Keratinocyte (primary cell): ENCODE measurements around the gene DMD. TPM values are rescaled to one million over a fixed set of nuclear protein-coding genes. Genes with fewer than 3 reads are reported as not detected.

Source experiments
- DNase-seq: peaks from one replicate; pipeline ENCODE4 v3.0.0-alpha.2; 2011; ENCODE audit warnings: low read depth, missing footprints, low spot score
- FAIRE-seq: peaks from 2 replicates; lab custom pipeline; 2011; peaks lifted over from hg19 to GRCh38; lab: Jason Lieb, UNC
- H2AFZ ChIP-seq: 2 replicates; pipeline ENCODE4 v1.6.0; 2012; ENCODE audit warnings: low read length, control low read depth, inconsistent platforms; ENCODE audit not compliant: control insufficient read depth
- H3K27ac ChIP-seq: 2 replicates; pipeline ENCODE4 v1.5.1; 2011; ENCODE audit warnings: low read length; ENCODE audit not compliant: control insufficient read depth, insufficient read depth
- H3K27me3 ChIP-seq: 3 replicates; pipeline ENCODE4 v1.6.0; 2011; ENCODE audit warnings: low read length; ENCODE audit not compliant: control insufficient read depth, insufficient read depth; ENCODE audit errors: extremely low read depth
- H3K36me3 ChIP-seq, 2 experiments: 2 replicates in 1 of 2; 3 replicates in 1 of 2; pipeline ENCODE4 v1.5.1; 2011; ENCODE audit warnings: low read length in 2 of 2, mild to moderate bottlenecking in 1 of 2; ENCODE audit not compliant: control insufficient read depth in 2 of 2, insufficient read depth in 2 of 2; ENCODE audit errors: extremely low read depth in 1 of 2
- H3K4me1 ChIP-seq: 3 replicates; pipeline ENCODE4 v1.5.1; 2011; ENCODE audit warnings: low read length; ENCODE audit not compliant: control insufficient read depth, insufficient read depth; ENCODE audit errors: extremely low read depth
- H3K4me2 ChIP-seq: 3 replicates; pipeline ENCODE4 v1.6.0; 2011; ENCODE audit warnings: low read depth, low read length; ENCODE audit not compliant: control insufficient read depth, insufficient read depth; ENCODE audit errors: extremely low read depth
- H3K4me3 ChIP-seq, 3 experiments: fragments of 200-600 bp in 1 of 3; sonication (generic) in 1 of 3; 2 replicates in 2 of 3; 3 replicates in 1 of 3; pipeline ENCODE4 v1.5.1; 2011 to 2016; ENCODE audit warnings: low read length in 3 of 3, mild to moderate bottlenecking in 3 of 3, control low read depth in 2 of 3, inconsistent platforms in 1 of 3, low read depth in 1 of 3, mixed read lengths in 1 of 3, mixed run types in 1 of 3, moderate library complexity in 1 of 3; ENCODE audit not compliant: control insufficient read depth in 2 of 3, insufficient read depth in 2 of 3; ENCODE audit errors: extremely low read depth in 1 of 3
- H3K79me2 ChIP-seq: 2 replicates; pipeline ENCODE4 v1.6.0; 2012; ENCODE audit warnings: low read length; ENCODE audit not compliant: control insufficient read depth, insufficient read depth
- H3K9ac ChIP-seq: 3 replicates; pipeline ENCODE4 v1.6.0; 2011; ENCODE audit warnings: low read length; ENCODE audit not compliant: control insufficient read depth, insufficient read depth; ENCODE audit errors: extremely low read depth
- H3K9me1 ChIP-seq: 3 replicates; pipeline ENCODE4 v1.6.0; 2011; ENCODE audit warnings: low read length; ENCODE audit not compliant: control insufficient read depth, insufficient read depth; ENCODE audit errors: extremely low read depth
- H3K9me3 ChIP-seq: 2 replicates; pipeline ENCODE4 v1.5.1; 2012; ENCODE audit warnings: low read depth, low read length; ENCODE audit not compliant: control insufficient read depth
- H4K20me1 ChIP-seq: 3 replicates; pipeline ENCODE4 v1.6.0; 2011; ENCODE audit warnings: low read length; ENCODE audit not compliant: control insufficient read depth, insufficient read depth; ENCODE audit errors: extremely low read depth
- EZH2 ChIP-seq: IDR thresholded peaks from one replicate; pipeline ENCODE4 v1.6.1; 2012; ENCODE audit warnings: inconsistent platforms, mild to moderate bottlenecking, low read length, moderate library complexity
- dilution Hi-C: fragments of 300-500 bp; cut with MboI; formaldehyde crosslinking; loops from one replicate; pipeline ENCODE4 v1.7.0; 2020; ENCODE audit warnings: low sequenced_read_pairs; ENCODE audit not compliant: extremely low pct_ligation_motif_present
- polyA plus RNA-seq, 5 experiments: library from polyadenylated mRNA; depleted of rRNA in 3 of 5; stranded (reverse) in 3 of 5; stranded (forward) in 1 of 5; unstranded in 1 of 5; fragments of >200 nt; gene quantifications; 1 replicate in 1 of 5; 2 replicates in 3 of 5; 3 replicates in 1 of 5; pipeline versions ENCODE4 v1.2.1 to v1.2.3, GENCODE V29; 2011 to 2012; ENCODE audit warnings: missing spikeins in 2 of 5, low read depth in 1 of 5, low replicate concordance in 1 of 5
- TF ChIP-seq, protein P1 (sequence below), 3 experiments: IDR thresholded peaks in 1 of 3; conservative IDR thresholded peaks in 1 of 3; optimal IDR thresholded peaks in 1 of 3; 2 replicates in 2 of 3; 3 replicates in 1 of 3; pipeline versions ENCODE3 to v1.5.1; 2011; ENCODE audit warnings: low read length in 3 of 3, mild to moderate bottlenecking in 3 of 3, moderate library complexity in 2 of 3, control low read depth in 1 of 3, inconsistent platforms in 1 of 3; ENCODE audit not compliant: insufficient read depth in 2 of 3; ENCODE audit errors: extremely low read depth in 1 of 3

Gene DMD
- polyA plus RNA-seq, 1 donor (not counting 4 experiments of a cell fraction or from before 2014, with no cell fraction given): 8.9 TPM

- FAIRE-seq (no peak), DNase-seq (no peak)
- H3K79me2 ChIP-seq: no peaks in the 10 kb centered on the region
- TF ChIP-seq EZH2: no peak
- TF ChIP-seq, protein P1, sequence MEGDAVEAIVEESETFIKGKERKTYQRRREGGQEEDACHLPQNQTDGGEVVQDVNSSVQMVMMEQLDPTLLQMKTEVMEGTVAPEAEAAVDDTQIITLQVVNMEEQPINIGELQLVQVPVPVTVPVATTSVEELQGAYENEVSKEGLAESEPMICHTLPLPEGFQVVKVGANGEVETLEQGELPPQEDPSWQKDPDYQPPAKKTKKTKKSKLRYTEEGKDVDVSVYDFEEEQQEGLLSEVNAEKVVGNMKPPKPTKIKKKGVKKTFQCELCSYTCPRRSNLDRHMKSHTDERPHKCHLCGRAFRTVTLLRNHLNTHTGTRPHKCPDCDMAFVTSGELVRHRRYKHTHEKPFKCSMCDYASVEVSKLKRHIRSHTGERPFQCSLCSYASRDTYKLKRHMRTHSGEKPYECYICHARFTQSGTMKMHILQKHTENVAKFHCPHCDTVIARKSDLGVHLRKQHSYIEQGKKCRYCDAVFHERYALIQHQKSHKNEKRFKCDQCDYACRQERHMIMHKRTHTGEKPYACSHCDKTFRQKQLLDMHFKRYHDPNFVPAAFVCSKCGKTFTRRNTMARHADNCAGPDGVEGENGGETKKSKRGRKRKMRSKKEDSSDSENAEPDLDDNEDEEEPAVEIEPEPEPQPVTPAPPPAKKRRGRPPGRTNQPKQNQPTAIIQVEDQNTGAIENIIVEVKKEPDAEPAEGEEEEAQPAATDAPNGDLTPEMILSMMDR (optimal IDR thresholded peaks at IDR 0.05 in 1 of 3, IDR thresholded peaks at IDR 0.05 in 1 of 3, conservative IDR thresholded peaks at IDR 0.05 in 1 of 3; ENCODE audit: extremely low read depth in 1 of 3, insufficient read depth in 2 of 3, low read length in 3 of 3): no peak
- no peaks in the 10 kb centered on the region for H3K36me3 ChIP-seq
- H3K9ac ChIP-seq: no peak overlapping the region
- no peaks in the 10 kb centered on the region for H4K20me1 ChIP-seq
- no peak overlapping the region for H3K4me2 ChIP-seq
- H2AFZ ChIP-seq: no peak overlapping the region
- H3K27me3 ChIP-seq: no peaks in the 10 kb centered on the region
- dilution Hi-C loops: no loop called here
- H3K27ac ChIP-seq: no peak overlapping the region
- no peaks in the 10 kb centered on the region for H3K4me1 ChIP-seq
- no peaks in the 10 kb centered on the region for H3K9me3 ChIP-seq
- no peaks in the 10 kb centered on the region for H3K9me1 ChIP-seq
- H3K4me3 ChIP-seq: no peak overlapping the region
Observed at GRCh38 chrX:32176510-32176909, 1034.8 kb downstream of the DMD start.

DNA sequence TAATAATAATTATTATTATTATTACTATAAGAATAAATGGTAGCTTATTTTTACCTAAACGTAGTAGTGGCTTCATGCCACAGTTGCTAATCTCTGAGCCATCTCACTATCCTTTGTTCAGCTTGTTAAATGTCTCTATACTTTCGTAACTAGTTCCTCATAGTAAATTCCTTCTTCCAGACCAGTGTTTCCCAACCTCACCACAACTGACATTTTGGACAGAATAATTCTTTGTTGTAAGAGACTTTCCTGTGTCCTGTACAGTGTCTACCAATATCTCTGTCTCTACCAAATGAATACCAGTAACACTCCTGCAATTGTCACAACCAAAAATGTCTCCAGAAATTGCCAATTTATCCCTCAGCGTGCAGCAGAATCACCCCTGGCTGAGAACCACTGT is 1040.9 kb downstream of the DMD start:
- Histone ChIP-seq H3K9me3 (no peaks in the 10 kb centered on the region), H3K79me2 (no peaks in the 10 kb centered on the region), H3K27me3 (no peaks in the 10 kb centered on the region), H3K9ac (no peak overlapping the region), H3K4me3 (no peak overlapping the region), H2AFZ (no peak overlapping the region), H3K4me2 (no peak overlapping the region), H4K20me1 (no peaks in the 10 kb centered on the region), H3K9me1 (no peaks in the 10 kb centered on the region), H3K36me3 (no peaks in the 10 kb centered on the region), H3K4me1 (no peaks in the 10 kb centered on the region), H3K27ac (no peak overlapping the region)
- no peak for DNase-seq
- FAIRE-seq: no peak
- TF ChIP-seq, protein P1 (optimal IDR thresholded peaks at IDR 0.05 in 1 of 3, IDR thresholded peaks at IDR 0.05 in 1 of 3, conservative IDR thresholded peaks at IDR 0.05 in 1 of 3; ENCODE audit: extremely low read depth in 1 of 3, insufficient read depth in 2 of 3, low read length in 3 of 3): no peak
- TF ChIP-seq EZH2: no peak
- dilution Hi-C loops: no loop called here
